HG02571 (cell line): Measurements from ENCODE around the gene PHF23.
"Not testable (repeated sequence)": the region's sequence is repeated elsewhere in the genome, so short reads cannot be mapped to it uniquely, and the experiment has no call there.

Experiments used
- ATAC-seq: cut with Tn5 transposase; IDR thresholded peaks from one replicate; pipeline ENCODE4 v1.9.1; 2021; ENCODE audit warnings: mild to moderate bottlenecking, moderate library complexity; ENCODE audit not compliant: unreplicated experiment

PHF23 gene

GRCh38 chr17:7259555-7259889 lies 20.3 kb upstream of the PHF23 start:
- ATAC-seq, result no peak

- no peak for ATAC-seq
Observed at GRCh38 chr17:7258731-7259554, 19.7 kb upstream of the PHF23 start.

- no peak for ATAC-seq
Observed at GRCh38 chr17:7256766-7257456, 17.7 kb upstream of the PHF23 start.

GRCh38 chr17:7254511-7254910 lies 15.3 kb upstream of the PHF23 start:
- no peak for ATAC-seq

GRCh38 chr17:7253082-7253481 lies 13.8 kb upstream of the PHF23 start:
- no peak for ATAC-seq

GRCh38 chr17:7252176-7253043 lies 13.2 kb upstream of the PHF23 start, which contains the start of gene ELP5:
Gene ELP5 (plus strand): TSS chr17:7252215. CDS start chr17:7252551, 336 bp downstream.
- peak; percentile 47 for ATAC-seq

GRCh38 chr17:7251661-7252175 lies 12.5 kb upstream of the PHF23 start, which contains the start of gene CTDNEP1:
Gene CTDNEP1 (minus strand): TSS chr17:7251734. CDS start chr17:7251296, 438 bp downstream.
- ATAC-seq, result peak; percentile 89

- no peak for ATAC-seq
Observed at GRCh38 chr17:7250695-7251627, 11.7 kb upstream of the PHF23 start.

GRCh38 chr17:7249830-7250229 lies 10.6 kb upstream of the PHF23 start:
- no peak for ATAC-seq

GRCh38 chr17:7249214-7249613 lies 10.0 kb upstream of the PHF23 start:
- ATAC-seq, result no peak

- ATAC-seq, result no peak
Observed at GRCh38 chr17:7248796-7249195, 9.5 kb upstream of the PHF23 start.

GRCh38 chr17:7246779-7247178 lies 7.5 kb upstream of the PHF23 start:
- ATAC-seq, result no peak

- not testable (repeated sequence) for ATAC-seq
Observed at GRCh38 chr17:7243838-7244237, 4.6 kb upstream of the PHF23 start.

- ATAC-seq, result no peak
Observed at GRCh38 chr17:7243453-7243729, 4.1 kb upstream of the PHF23 start.

- ATAC-seq, result peak; percentile 38
Observed at GRCh38 chr17:7242717-7243452, 3.6 kb upstream of the PHF23 start.

GRCh38 chr17:7241783-7242716 lies 2.8 kb upstream of the PHF23 start, which contains the start of gene GABARAP:
Gene GABARAP (minus strand): TSS chr17:7242449. CDS start chr17:7242330, 119 bp downstream.
- ATAC-seq, result no peak

GRCh38 chr17:7241090-7241733 lies 2.0 kb upstream of the PHF23 start:
- ATAC-seq, result no peak

GRCh38 chr17:7240375-7240774 lies 1.1 kb upstream of the PHF23 start:
- ATAC-seq, result no peak
